ENCODE data around the gene PCDHA2.
A peak's percentile ranks its signal among the peaks of the same experiment; 100 is the strongest.

- no peak for TF ChIP-seq POLR2A (IDR thresholded peaks at IDR 0.05)
- peak in 3 of 7 experiments; percentile 5 to 10 (median 6) for TF ChIP-seq CTCF (IDR thresholded peaks at IDR 0.05)
These were observed 33.7 kb downstream of the PCDHA2 start for GRCh38 chr5:140828362-140828737.

Data from body of pancreas (tissue), 4 donors.